KMS-11 (cell line): Measurements from ENCODE around the gene HECW1.

Source experiments
- H2AFZ ChIP-seq: fragments of 200-600 bp; sonication (generic); 2 replicates; pipeline ENCODE4 v1.6.1; 2016; ENCODE audit warnings: antibody characterized with exemption, mixed run types, low read depth
- H3K27ac ChIP-seq: fragments of 200-600 bp; sonication (generic); 2 replicates; pipeline ENCODE4 v1.6.1; 2016; ENCODE audit warnings: mild to moderate bottlenecking, mixed run types
- H3K27me3 ChIP-seq: fragments of 200-600 bp; sonication (generic); 2 replicates; pipeline ENCODE4 v1.6.1; 2017; ENCODE audit warnings: mild to moderate bottlenecking, low read depth, mixed run types, moderate library complexity; ENCODE audit not compliant: insufficient read depth
- H3K36me3 ChIP-seq: fragments of 200-600 bp; sonication (generic); 2 replicates; pipeline ENCODE4 v1.6.1; 2017; ENCODE audit warnings: mild to moderate bottlenecking, mixed run types; ENCODE audit not compliant: insufficient read depth
- H3K4me1 ChIP-seq: fragments of 200-600 bp; sonication (generic); 2 replicates; pipeline ENCODE4 v1.6.1; 2016; ENCODE audit warnings: mild to moderate bottlenecking, low read depth, mixed run types; ENCODE audit not compliant: poor library complexity, severe bottlenecking
- H3K4me2 ChIP-seq: fragments of 200-600 bp; sonication (generic); 2 replicates; pipeline ENCODE4 v1.7.0; 2016; ENCODE audit warnings: mild to moderate bottlenecking, mixed run types
- H3K4me3 ChIP-seq: fragments of 200-600 bp; sonication (generic); IDR thresholded peaks from 2 replicates; pipeline ENCODE4 v1.6.1; 2017; ENCODE audit warnings: low read depth, low read length, mixed read lengths; ENCODE audit not compliant: insufficient read depth
- H3K79me2 ChIP-seq: fragments of 200-600 bp; sonication (generic); 2 replicates; pipeline ENCODE4 v1.6.1; 2016; ENCODE audit warnings: low read depth, mixed run types; ENCODE audit not compliant: insufficient read depth
- H3K9ac ChIP-seq: fragments of 200-600 bp; sonication (generic); 2 replicates; pipeline ENCODE4 v1.6.1; 2016; ENCODE audit warnings: mild to moderate bottlenecking, mixed run types
- H4K20me1 ChIP-seq: fragments of 200-600 bp; sonication (generic); 2 replicates; pipeline ENCODE4 v1.6.1; 2016; ENCODE audit warnings: mild to moderate bottlenecking, mixed run types; ENCODE audit not compliant: insufficient read depth
- CTCF ChIP-seq: fragments of 200-600 bp; sonication (generic); conservative IDR thresholded peaks from 2 replicates; pipeline ENCODE4 v1.6.1; 2017; ENCODE audit warnings: low read depth, mild to moderate bottlenecking, antibody characterized with exemption, low read length, moderate library complexity, mixed read lengths

The HECW1 gene

GRCh38 chr7:43531700-43532099 is 419.3 kb downstream of the HECW1 start:
- Histone ChIP-seq H3K4me1 (no peaks in the 10 kb centered on the region), H3K27ac (no peak overlapping the region), H3K4me3 (no peak overlapping the region), H3K79me2 (no peaks in the 10 kb centered on the region), H3K27me3 (no peaks in the 10 kb centered on the region), H4K20me1 (no peaks in the 10 kb centered on the region), H3K4me2 (no peak overlapping the region), H2AFZ (no peak overlapping the region), H3K36me3 (no peaks in the 10 kb centered on the region), H3K9ac (no peak overlapping the region)
- TF ChIP-seq CTCF, result no peak

- Histone ChIP-seq H3K4me2 (no peak overlapping the region), H3K79me2 (no peaks in the 10 kb centered on the region), H2AFZ (no peak overlapping the region), H3K4me3 (no peak overlapping the region), H3K36me3 (no peaks in the 10 kb centered on the region), H3K27me3 (no peaks in the 10 kb centered on the region), H4K20me1 (no peaks in the 10 kb centered on the region), H3K27ac (no peak overlapping the region), H3K9ac (no peak overlapping the region), H3K4me1 (no peaks in the 10 kb centered on the region)
- no peak for TF ChIP-seq CTCF
These were observed 421.5 kb downstream of the HECW1 start for GRCh38 chr7:43533801-43534479.

- Histone ChIP-seq H3K4me1 (no peaks in the 10 kb centered on the region), H4K20me1 (no peaks in the 10 kb centered on the region), H3K27me3 (no peaks in the 10 kb centered on the region), H3K4me3 (no peak overlapping the region), H2AFZ (no peak overlapping the region), H3K36me3 (no peaks in the 10 kb centered on the region), H3K9ac (no peak overlapping the region), H3K79me2 (no peaks in the 10 kb centered on the region), H3K4me2 (no peak overlapping the region), H3K27ac (no peak overlapping the region)
- no peak for TF ChIP-seq CTCF
These were observed 422.6 kb downstream of the HECW1 start for GRCh38 chr7:43535031-43535451.

- Histone ChIP-seq H3K4me3 (no peak overlapping the region), H3K9ac (no peak overlapping the region), H3K27me3 (no peaks in the 10 kb centered on the region), H4K20me1 (no peaks in the 10 kb centered on the region), H3K79me2 (no peaks in the 10 kb centered on the region), H3K4me2 (no peak overlapping the region), H3K4me1 (no peaks in the 10 kb centered on the region), H3K36me3 (no peaks in the 10 kb centered on the region), H2AFZ (no peak overlapping the region), H3K27ac (no peak overlapping the region)
- TF ChIP-seq CTCF, result no peak
These were observed 423.6 kb downstream of the HECW1 start for GRCh38 chr7:43535810-43536585.
